Pancreas (tissue), 10 donors: ENCODE data around the gene BCAS3. TPM values are rescaled to one million over a fixed set of nuclear protein-coding genes. Genes with fewer than 3 reads are reported as not detected.

ENCODE experiments used
- ATAC-seq, 4 donors: fragments of 200-7000 bp; cut with Tn5 transposase; one replicate each; pipeline versions ENCODE4 v1.8.0 to v1.9.1; 2020; ENCODE audit warnings: mild to moderate bottlenecking in 4 of 4, moderate library complexity in 4 of 4
- DNase-seq, 6 donors: peaks; one replicate each; pipeline ENCODE4 v3.0.0-alpha.2; 2020
- FAIRE-seq: peaks from 2 replicates; lab custom pipeline; 2012; peaks lifted over from hg19 to GRCh38; lab: Jason Lieb, UNC
- H3K27ac ChIP-seq, 4 donors: fragments of 200-600 bp; sonication (generic); 1 replicate in 3 of 4; 2 replicates in 1 of 4; pipeline versions ENCODE4 v1.5.0 to v1.8.0; 2020
- H3K27me3 ChIP-seq, 4 donors: fragments of 200-600 bp; one replicate each; pipeline ENCODE4 v1.8.0; 2021
- H3K36me3 ChIP-seq, 3 donors: fragments of 200-600 bp; sonication (generic) in 1 of 3; one replicate each; pipeline versions ENCODE4 v1.5.0 to v1.8.0; 2020 to 2021
- H3K4me1 ChIP-seq, 3 donors: fragments of 200-600 bp; one replicate each; pipeline ENCODE4 v1.8.0; 2021
- H3K4me3 ChIP-seq, 4 donors: fragments of 200-600 bp; sonication (generic) in 2 of 4; one replicate each; pipeline versions ENCODE4 v1.5.0 to v1.8.0; 2020 to 2021
- H3K9me3 ChIP-seq, 4 donors: fragments of 200-600 bp; one replicate each; pipeline ENCODE4 v1.8.0; 2021
- CTCF ChIP-seq, 4 donors: fragments of 200-600 bp; sonication (generic) in 3 of 4; IDR thresholded peaks; one replicate each; pipeline versions ENCODE4 v1.5.0 to v1.8.0; 2021; ENCODE audit warnings: antibody characterized with exemption in 4 of 4
- WGBS, 2 donors: extraction: QIAGEN DNeasy Blood & Tissue Kit; methylation state at CpG; one replicate each; pipeline ENCODE4 v1.1.7; 2013; 5-methylcytosine and 5-hydroxymethylcytosine counted together
- intact Hi-C, 3 donors: fragments of 100-400 bp; cut with DNase I; formaldehyde crosslinking; loops; one replicate each; pipeline versions ENCODE4 v1.11.1 to v1.14.2; 2022
- polyA plus RNA-seq, 2 donors: library from polyadenylated mRNA; stranded (reverse); fragments of 200-250 nt; gene quantifications; one replicate each; pipeline ENCODE4 v1.2.3, GENCODE V29; 2013
- total RNA-seq, 6 donors: library from RNA; stranded (reverse); fragmentation: NEBNext Ultra II Directional in 4 of 6; extraction: Animal tissue kit (Norgen Biotek cat#: 25700) in 4 of 6; gene quantifications; one replicate each; pipeline versions ENCODE4 v1.2.1 to v1.2.4, GENCODE V29; 2021 to 2023
- donor health status: healthy with polysubstance abuse.
- donor health status: DM: no; HTN: no; CAD: no; lungs with moderate emphysema.
- donor health status: DM: no; HTN: no; CAD: no.
- donor health status: control.
- donor health status: control.
- donor health status: Bipolar disorder and iron deficiency.
- donor health status: DM: yes; HTN: yes; CAD: no.
- donor health status: DM: no; HTN: no; CAD: no.
- donor health status: DM: no; HTN: no; CAD: no.
- donor health status: DM: yes; HTN: yes; CAD: no.

BCAS3 gene
- total and polyA plus RNA-seq, 8 donors: 4.6 to 27.7 (median 13.2) TPM

DNA sequence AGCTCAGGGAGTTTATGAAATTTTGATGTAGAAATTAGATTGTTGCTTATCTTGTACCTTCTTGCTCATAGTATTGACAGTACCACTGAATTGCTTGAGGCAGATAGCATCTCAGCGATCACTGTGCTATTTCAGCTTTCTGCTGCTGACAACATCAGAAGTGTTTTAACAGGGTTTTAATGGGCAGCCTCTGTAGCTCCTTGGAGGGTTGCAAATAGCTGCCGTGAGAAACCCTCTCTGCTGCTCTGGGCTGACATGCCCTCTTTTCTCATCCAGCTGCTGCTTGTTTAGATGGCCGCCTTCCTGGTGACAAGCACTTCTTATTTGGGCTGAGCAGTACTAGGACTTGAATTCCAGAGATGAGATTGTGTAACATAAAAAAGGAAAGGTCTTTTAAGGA lies 541.8 kb downstream of the BCAS3 start:
- H3K9me3 ChIP-seq: no peaks in the 10 kb centered on the region
- TF ChIP-seq CTCF (IDR thresholded peaks at IDR 0.05): no peak
- H3K36me3 ChIP-seq: no peaks in the 10 kb centered on the region
- no peaks in the 10 kb centered on the region for H3K4me1 ChIP-seq
- intact Hi-C loops: no loop called here
- ATAC-seq (no peak), FAIRE-seq (no peak), DNase-seq (no peak)
- H3K27me3 ChIP-seq: no peaks in the 10 kb centered on the region
- 90 to 93% methylated on average over 3 of the region's 3 CpGs for WGBS, 2 donors
- H3K4me3 ChIP-seq: no peak overlapping the region
- H3K27ac ChIP-seq: no peak overlapping the region

GRCh38 chr17:61221181-61221580 lies 543.5 kb downstream of the BCAS3 start:
- ATAC-seq (no peak), FAIRE-seq (no peak), DNase-seq (no peak)
- no peak overlapping the region for H3K27ac ChIP-seq
- WGBS, 2 donors: 88 to 92% methylated on average over 1 of the region's 1 CpG
- no peaks in the 10 kb centered on the region for H3K27me3 ChIP-seq
- intact Hi-C loops: no loop called here
- no peaks in the 10 kb centered on the region for H3K9me3 ChIP-seq
- no peaks in the 10 kb centered on the region for H3K36me3 ChIP-seq
- no peaks in the 10 kb centered on the region for H3K4me1 ChIP-seq
- H3K4me3 ChIP-seq: no peak overlapping the region
- no peak for TF ChIP-seq CTCF (IDR thresholded peaks at IDR 0.05)

- 95 to 96% methylated on average over 8 of the region's 8 CpGs for WGBS, 2 donors
- no peaks in the 10 kb centered on the region for H3K36me3 ChIP-seq
Observed at GRCh38 chr17:61221597-61222471, 544.2 kb downstream of the BCAS3 start.

GRCh38 chr17:61223725-61224124 lies 546.1 kb downstream of the BCAS3 start:
- 97 to 98% methylated on average over 1 of the region's 1 CpG for WGBS, 2 donors
- TF ChIP-seq CTCF (IDR thresholded peaks at IDR 0.05): no peak
- Histone ChIP-seq H3K4me3 (no peak overlapping the region), H3K36me3 (no peaks in the 10 kb centered on the region), H3K4me1 (no peaks in the 10 kb centered on the region), H3K9me3 (no peaks in the 10 kb centered on the region), H3K27ac (no peak overlapping the region), H3K27me3 (no peaks in the 10 kb centered on the region)
- DNase-seq: no peak
- intact Hi-C loops: no loop called here
- no peak for ATAC-seq
- FAIRE-seq: no peak

More at GRCh38 chr17:61221597-61222471, 544.2 kb downstream of the BCAS3 start:
- no peak for ATAC-seq
- DNase-seq: no peak
- no peaks in the 10 kb centered on the region for H3K9me3 ChIP-seq
- intact Hi-C loops: no loop called here
- no peak overlapping the region for H3K27ac ChIP-seq
- H3K4me1 ChIP-seq: no peaks in the 10 kb centered on the region
- no peak for TF ChIP-seq CTCF (IDR thresholded peaks at IDR 0.05)
- FAIRE-seq: no peak
- H3K4me3 ChIP-seq: no peak overlapping the region
- no peaks in the 10 kb centered on the region for H3K27me3 ChIP-seq
